Mucosa of descending colon (tissue), 3 donors: ENCODE measurements around the gene ANO4. TPM values are rescaled to one million over a fixed set of nuclear protein-coding genes. Genes with fewer than 3 reads are reported as not detected.

Experiments
- ATAC-seq: fragments of 200-7000 bp; cut with Tn5 transposase; one replicate; pipeline ENCODE4 v1.9.1; 2020; ENCODE audit warnings: mild to moderate bottlenecking, moderate library complexity
- DNase-seq, 3 donors: peaks; one replicate each; pipeline ENCODE4 v3.0.0-alpha.2; 2020
- H3K36me3 ChIP-seq: fragments of 200-600 bp; one replicate; pipeline ENCODE4 v1.8.0; 2021; ENCODE audit warnings: low read depth, mild to moderate bottlenecking
- H3K4me1 ChIP-seq: fragments of 200-600 bp; one replicate; pipeline ENCODE4 v1.8.0; 2021; ENCODE audit warnings: low read depth, mild to moderate bottlenecking
- H3K4me3 ChIP-seq: fragments of 200-600 bp; one replicate; pipeline ENCODE4 v1.8.0; 2021; ENCODE audit warnings: mild to moderate bottlenecking
- H3K9me3 ChIP-seq: fragments of 200-600 bp; one replicate; pipeline ENCODE4 v1.8.0; 2021; ENCODE audit warnings: mild to moderate bottlenecking
- intact Hi-C, 2 donors: fragments of 100-400 bp; cut with DNase I in 1 of 2; cut with micrococcal nuclease in 1 of 2; formaldehyde crosslinking; loops; one replicate each; pipeline versions ENCODE4 v1.11.0 to v1.11.1; 2022; cut with DNase I, micrococcal nuclease
- total RNA-seq, 3 donors: library from RNA; stranded (reverse); fragmentation: NEBNext Ultra II Directional in 2 of 3; extraction: Animal tissue kit (Norgen Biotek cat#: 25700) in 2 of 3; gene quantifications; one replicate each; pipeline versions ENCODE4 v1.2.1 to v1.2.4, GENCODE V29; 2021 to 2023
- TF ChIP-seq, protein P1 (sequence below): fragments of 200-600 bp; IDR thresholded peaks from one replicate; pipeline ENCODE4 v1.8.0; 2022; ENCODE audit warnings: antibody characterized with exemption, mild to moderate bottlenecking
- donor health status: DM: no; HTN: no; CAD: no; lungs with moderate emphysema.
- donor health status: DM: no; HTN: no; CAD: no.
- donor health status: DM: no; HTN: yes; CAD: no.

ANO4 gene
- total RNA-seq, 3 donors from 2014 or later, result 0.13 to 1.9 (median 0.14) TPM

DNA sequence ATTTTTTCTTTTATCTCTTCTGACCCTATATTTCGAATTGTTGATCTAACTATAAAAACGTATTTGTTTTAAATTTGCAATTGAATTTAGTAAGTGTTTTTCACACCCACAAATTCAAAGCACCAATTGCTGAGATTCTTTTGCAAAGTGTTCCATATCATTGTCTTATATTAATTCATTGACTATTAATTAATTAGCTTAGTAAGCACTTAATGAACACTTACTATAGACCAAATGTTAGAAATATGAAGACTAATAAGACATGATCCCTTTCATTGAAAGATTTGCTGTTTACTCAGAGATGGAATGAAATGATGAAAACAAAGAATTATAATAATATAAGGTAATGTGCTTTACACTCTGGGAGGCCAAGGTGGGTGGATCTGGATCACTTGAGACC is 14.2 kb downstream of the ANO4 start:
- no peaks in the 10 kb centered on the region for H3K9me3 ChIP-seq
- ATAC-seq (no peak), DNase-seq (no peak)
- TF ChIP-seq, protein P1, sequence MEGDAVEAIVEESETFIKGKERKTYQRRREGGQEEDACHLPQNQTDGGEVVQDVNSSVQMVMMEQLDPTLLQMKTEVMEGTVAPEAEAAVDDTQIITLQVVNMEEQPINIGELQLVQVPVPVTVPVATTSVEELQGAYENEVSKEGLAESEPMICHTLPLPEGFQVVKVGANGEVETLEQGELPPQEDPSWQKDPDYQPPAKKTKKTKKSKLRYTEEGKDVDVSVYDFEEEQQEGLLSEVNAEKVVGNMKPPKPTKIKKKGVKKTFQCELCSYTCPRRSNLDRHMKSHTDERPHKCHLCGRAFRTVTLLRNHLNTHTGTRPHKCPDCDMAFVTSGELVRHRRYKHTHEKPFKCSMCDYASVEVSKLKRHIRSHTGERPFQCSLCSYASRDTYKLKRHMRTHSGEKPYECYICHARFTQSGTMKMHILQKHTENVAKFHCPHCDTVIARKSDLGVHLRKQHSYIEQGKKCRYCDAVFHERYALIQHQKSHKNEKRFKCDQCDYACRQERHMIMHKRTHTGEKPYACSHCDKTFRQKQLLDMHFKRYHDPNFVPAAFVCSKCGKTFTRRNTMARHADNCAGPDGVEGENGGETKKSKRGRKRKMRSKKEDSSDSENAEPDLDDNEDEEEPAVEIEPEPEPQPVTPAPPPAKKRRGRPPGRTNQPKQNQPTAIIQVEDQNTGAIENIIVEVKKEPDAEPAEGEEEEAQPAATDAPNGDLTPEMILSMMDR, result no peak
- H3K4me1 ChIP-seq, result no peaks in the 10 kb centered on the region
- intact Hi-C loops, result no loop called here
- H3K4me3 ChIP-seq, result no peak overlapping the region
- no peaks in the 10 kb centered on the region for H3K36me3 ChIP-seq

DNA sequence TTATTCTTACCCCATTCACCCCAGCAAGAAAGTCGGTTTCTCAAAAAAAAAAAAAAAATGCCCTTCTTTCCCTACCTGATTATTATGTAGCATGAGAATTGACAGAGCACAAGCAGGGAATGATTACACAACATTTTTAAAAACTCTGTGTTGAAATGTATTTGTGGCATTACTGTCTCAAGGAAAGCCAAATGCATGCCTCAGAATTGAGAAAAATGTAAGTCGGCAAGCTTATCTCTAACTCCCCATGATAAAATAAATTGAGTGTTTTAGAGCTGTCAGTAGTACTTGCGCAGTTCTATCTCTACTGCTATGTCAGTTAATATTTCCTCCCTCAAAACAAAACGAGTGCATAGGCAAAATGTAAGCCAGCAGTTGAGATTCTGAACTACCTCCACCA is 25.7 kb downstream of the ANO4 start:
- ATAC-seq (no peak), DNase-seq (no peak)
- Histone ChIP-seq H3K4me3 (no peak overlapping the region), H3K4me1 (no peaks in the 10 kb centered on the region), H3K36me3 (no peaks in the 10 kb centered on the region), H3K9me3 (no peaks in the 10 kb centered on the region)
- TF ChIP-seq, protein P1, result no peak
- intact Hi-C loops, result no loop called here

DNA sequence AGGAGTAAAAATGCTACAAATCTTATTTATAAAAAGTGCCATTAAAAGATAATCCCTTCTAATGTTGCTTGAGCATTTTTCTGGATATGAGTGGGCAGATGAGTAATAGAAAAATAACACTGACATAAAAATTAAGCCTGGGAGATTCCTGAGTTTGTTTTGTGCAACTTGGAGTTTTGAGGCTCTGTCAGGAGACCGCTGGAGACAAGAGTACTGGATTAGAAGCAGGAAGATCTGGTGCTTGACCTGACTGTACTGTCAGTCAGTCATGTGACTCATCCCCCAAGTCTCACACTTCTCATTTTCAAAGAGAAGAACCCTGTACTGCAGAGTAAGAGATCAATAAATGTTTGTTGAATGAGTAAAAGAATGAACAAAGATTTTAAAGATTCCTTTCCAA is 29.4 kb downstream of the ANO4 start:
- intact Hi-C loops, result no loop called here

DNA sequence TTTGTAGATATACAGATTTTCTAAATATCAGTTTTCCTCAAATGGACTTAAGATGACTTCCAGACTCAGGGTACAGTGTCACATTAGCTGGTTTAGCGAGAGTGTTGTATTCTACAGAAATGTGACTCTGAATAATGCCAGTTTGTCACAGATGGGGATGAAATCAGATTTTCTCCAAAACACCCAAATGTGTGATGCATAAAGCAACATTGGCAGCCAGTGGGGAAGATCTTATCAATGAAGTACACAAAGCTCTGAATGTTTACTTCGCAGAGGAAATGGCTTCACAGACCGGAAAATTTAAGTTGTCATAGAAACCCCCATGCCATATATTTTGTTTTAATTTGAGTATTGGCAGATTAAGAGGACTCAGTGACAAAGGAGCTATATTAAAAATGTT is 29.9 kb downstream of the ANO4 start:
- intact Hi-C loops, result no loop called here
- TF ChIP-seq, protein P1, result no peak
- Histone ChIP-seq H3K9me3 (no peaks in the 10 kb centered on the region), H3K4me3 (no peak overlapping the region), H3K36me3 (no peaks in the 10 kb centered on the region), H3K4me1 (no peaks in the 10 kb centered on the region)
- DNase-seq (no peak), ATAC-seq (no peak)

More for the DNA sequence above, 29.4 kb downstream of the ANO4 start:
- DNase-seq, result no peak
- Histone ChIP-seq H3K4me1 (no peaks in the 10 kb centered on the region), H3K36me3 (no peaks in the 10 kb centered on the region), H3K4me3 (no peak overlapping the region), H3K9me3 (no peaks in the 10 kb centered on the region)
- TF ChIP-seq, protein P1, result no peak
- no peak for ATAC-seq

DNA sequence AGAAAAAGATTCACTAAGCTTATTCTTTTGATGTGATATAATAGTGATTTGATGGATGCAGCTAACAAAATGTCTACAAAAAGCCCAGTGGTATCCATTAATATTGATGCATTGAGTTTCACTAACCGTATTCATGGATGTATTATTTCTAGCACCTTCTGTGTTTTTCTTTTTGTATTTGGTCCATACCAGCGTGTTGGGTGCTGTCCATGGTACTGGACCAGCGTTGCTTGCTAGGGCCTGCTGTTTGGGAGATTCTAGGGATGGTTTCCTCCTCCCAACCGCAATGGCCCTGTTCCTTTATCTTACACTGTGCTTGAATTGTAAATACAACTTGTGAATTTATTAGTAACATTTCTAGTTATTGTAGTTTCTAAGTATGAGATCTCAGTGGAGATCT is 31.7 kb downstream of the ANO4 start:
- DNase-seq (peak in 2 of 3 donors; percentile 49 to 77), ATAC-seq (peak; percentile 31)
- TF ChIP-seq, protein P1, result no peak
- H3K36me3 ChIP-seq, result no peaks in the 10 kb centered on the region
- intact Hi-C loops, result no loop called here
- H3K4me1 ChIP-seq, result no peaks in the 10 kb centered on the region
- no peak overlapping the region for H3K4me3 ChIP-seq
- H3K9me3 ChIP-seq, result no peaks in the 10 kb centered on the region

DNA sequence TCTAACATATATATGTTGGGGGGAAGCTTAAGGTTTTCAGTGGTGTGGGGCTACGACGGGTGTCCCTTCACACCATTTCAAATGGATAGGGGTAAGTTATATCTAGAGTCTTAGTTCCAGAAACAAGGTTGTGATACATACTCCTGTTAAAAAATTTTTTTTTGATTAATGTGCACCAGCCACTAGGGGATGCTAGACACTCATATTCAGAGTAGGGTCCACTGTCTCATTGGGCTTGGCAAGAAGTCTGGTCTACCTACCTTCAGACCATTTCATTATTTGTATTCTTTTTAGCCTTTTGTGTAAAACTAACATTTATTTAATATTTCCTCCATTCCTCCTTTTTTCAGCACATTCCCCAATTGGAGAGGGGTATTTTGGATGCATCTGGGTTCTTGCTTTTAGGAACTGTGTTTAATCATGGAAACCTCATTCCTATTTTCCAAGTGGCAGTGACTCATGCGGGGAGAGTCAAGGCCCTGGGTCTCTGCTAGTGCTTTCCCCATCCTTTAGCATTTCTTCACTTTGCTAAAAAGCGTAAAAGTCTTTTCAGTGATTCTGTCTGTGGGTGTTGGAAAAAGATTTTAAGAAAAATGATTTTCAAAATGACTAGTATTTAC is 33.4 kb downstream of the ANO4 start:
- DNase-seq (peak in 1 of 3 donors; percentile 25), ATAC-seq (peak; percentile 58)
- Histone ChIP-seq H3K9me3 (no peaks in the 10 kb centered on the region), H3K4me1 (no peaks in the 10 kb centered on the region), H3K36me3 (no peaks in the 10 kb centered on the region), H3K4me3 (no peak overlapping the region)
- intact Hi-C loops, result no loop called here
- TF ChIP-seq, protein P1, result peak; percentile 27
